ENCODE measurements around the gene RAB19. TPM values are rescaled to one million over a fixed set of nuclear protein-coding genes. Genes with fewer than 3 reads are reported as not detected.

Gene RAB19
- total and polyA plus RNA-seq, 9 donors: 0.26 to 3.1 (median 1.2) TPM; not detected in 5

DNA sequence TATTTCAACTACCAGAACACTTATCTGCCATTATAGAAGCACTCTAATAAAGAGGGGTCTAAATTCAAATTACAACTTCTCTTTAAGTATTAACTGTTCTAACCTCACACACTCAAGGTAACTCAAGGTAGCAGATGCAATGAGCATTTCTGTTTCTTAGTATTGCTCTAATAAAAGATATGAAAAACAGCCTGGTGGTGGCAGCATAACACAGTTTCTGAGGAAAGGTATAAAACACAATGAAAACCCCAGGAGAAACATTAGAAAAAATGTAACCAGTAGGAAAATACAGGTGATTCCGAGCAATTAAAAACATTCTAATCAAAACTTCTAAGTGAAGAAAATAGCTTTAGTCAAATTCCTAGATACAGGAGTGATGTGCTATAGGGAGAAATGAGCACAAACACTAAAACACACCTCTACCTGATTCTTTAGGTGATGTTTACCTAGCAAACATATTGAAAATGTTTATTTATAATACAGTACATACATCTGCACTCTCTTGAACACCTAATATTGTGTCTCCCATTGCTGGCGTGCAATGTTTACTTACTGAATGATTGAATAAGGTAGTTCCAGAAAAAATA, 72.0 kb downstream of the RAB19 start:
- Histone ChIP-seq H3K36me3 (no peaks in the 10 kb centered on the region), H3K27me3 (no peaks in the 10 kb centered on the region), H3K4me3 (no peak overlapping the region), H3K9me3 (no peaks in the 10 kb centered on the region), H3K4me1 (ENCODE audit: insufficient read depth) (peaks cover 2% of the 10 kb centered on the region), H3K27ac (no peak overlapping the region)
- intact Hi-C loops (cut with DNase I): loop anchor here in 2 of 4 donors (10.0 kb wide), 2 partner anchors 179 to 301 kb away; partner anchors contain the start of gene KDM7A (in 1 of the 2)
- TF ChIP-seq, protein P1, sequence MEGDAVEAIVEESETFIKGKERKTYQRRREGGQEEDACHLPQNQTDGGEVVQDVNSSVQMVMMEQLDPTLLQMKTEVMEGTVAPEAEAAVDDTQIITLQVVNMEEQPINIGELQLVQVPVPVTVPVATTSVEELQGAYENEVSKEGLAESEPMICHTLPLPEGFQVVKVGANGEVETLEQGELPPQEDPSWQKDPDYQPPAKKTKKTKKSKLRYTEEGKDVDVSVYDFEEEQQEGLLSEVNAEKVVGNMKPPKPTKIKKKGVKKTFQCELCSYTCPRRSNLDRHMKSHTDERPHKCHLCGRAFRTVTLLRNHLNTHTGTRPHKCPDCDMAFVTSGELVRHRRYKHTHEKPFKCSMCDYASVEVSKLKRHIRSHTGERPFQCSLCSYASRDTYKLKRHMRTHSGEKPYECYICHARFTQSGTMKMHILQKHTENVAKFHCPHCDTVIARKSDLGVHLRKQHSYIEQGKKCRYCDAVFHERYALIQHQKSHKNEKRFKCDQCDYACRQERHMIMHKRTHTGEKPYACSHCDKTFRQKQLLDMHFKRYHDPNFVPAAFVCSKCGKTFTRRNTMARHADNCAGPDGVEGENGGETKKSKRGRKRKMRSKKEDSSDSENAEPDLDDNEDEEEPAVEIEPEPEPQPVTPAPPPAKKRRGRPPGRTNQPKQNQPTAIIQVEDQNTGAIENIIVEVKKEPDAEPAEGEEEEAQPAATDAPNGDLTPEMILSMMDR (IDR thresholded peaks at IDR 0.05): peak in 1 of 3 donors; percentile 31
- no peak for TF ChIP-seq EP300 (IDR thresholded peaks at IDR 0.05)
- 42 to 48% (median 45%) methylated on average over 2 of the region's 2 CpGs for WGBS, 3 donors
- peak in 1 of 5 donors; percentile 38 for DNase-seq

DNA sequence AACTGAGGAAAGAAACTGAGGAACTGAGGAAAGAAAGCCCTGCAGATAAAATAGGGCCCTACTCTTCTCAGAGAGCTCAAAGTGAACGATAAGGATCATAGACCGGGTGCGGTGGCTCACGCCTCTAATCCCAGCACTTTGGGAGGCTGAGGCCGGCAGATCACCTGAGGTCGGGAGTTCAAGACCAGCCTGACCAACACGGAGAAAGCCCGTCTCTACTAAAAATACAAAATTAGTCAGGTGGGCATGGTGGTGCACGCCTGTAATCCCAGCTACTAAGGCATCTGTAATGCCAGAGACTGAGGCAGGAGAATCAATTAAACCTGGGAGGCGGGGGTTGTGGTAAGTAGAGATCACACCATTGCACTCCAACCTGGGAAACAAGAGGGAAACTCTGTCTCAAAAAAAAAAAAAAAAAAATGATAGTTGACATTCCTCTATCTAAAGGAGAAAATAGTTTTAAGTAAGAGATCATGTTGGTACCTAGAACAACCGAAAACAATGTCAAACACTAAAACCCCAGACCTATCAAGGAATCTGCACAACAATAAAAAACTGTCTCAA, 72.9 kb downstream of the RAB19 start:
- no peaks in the 10 kb centered on the region for H3K36me3 ChIP-seq
- intact Hi-C loops (cut with DNase I): loop anchor here in 2 of 4 donors (10.0 kb wide), 2 partner anchors 178 to 302 kb away; partner anchors contain the start of gene KDM7A (in 1 of the 2)
- H3K27ac ChIP-seq: no peak overlapping the region
- DNase-seq: no peak
- peaks cover 2% of the 10 kb centered on the region for H3K4me1 ChIP-seq (ENCODE audit: insufficient read depth)
- TF ChIP-seq, protein P1 (IDR thresholded peaks at IDR 0.05): no peak
- TF ChIP-seq POLR2A (IDR thresholded peaks at IDR 0.05): no peak
- no peak for TF ChIP-seq EP300 (IDR thresholded peaks at IDR 0.05)
- no peaks in the 10 kb centered on the region for H3K9me3 ChIP-seq
- 66 to 79% (median 72%) methylated on average over 11 of the region's 11 CpGs for WGBS, 3 donors
- peak overlapping the region; percentile 96 for H3K4me3 ChIP-seq
- H3K27me3 ChIP-seq: no peaks in the 10 kb centered on the region

Small RNA genes within 50 kb of the gene (small RNA-seq; reads per million reads assigned to genes)
- not detected for gene RNA5SP247
- 51.1 reads per million, percentile 89 among the genes with 10 or more reads in this experiment for gene RNA5SP248

Other genes with a start within 250 kb of the RAB19 start
- 10 to 100 TPM in 1 of 7 donors, 1 to 10 TPM in 6; 4.8 to 13.2 (median 6.9) TPM for gene KDM7A, start 227.1 kb upstream of the RAB19 start, total RNA-seq
- 1 to 10 TPM; 3.8 to 6.8 TPM for gene KDM7A, start 227.1 kb upstream of the RAB19 start, polyA plus RNA-seq
- gene SLC37A3, start 5.5 kb upstream of the RAB19 start, total RNA-seq: 10 to 100 TPM; 30.6 to 74.6 (median 41.5) TPM
- gene SLC37A3, start 5.5 kb upstream of the RAB19 start, polyA plus RNA-seq: 10 to 100 TPM; 30.9 to 38.2 TPM
- gene MKRN1, start 75.4 kb downstream of the RAB19 start, total RNA-seq: 10 to 100 TPM; 42.0 to 91.0 (median 73.6) TPM
- gene MKRN1, start 75.4 kb downstream of the RAB19 start, polyA plus RNA-seq: 100 to 1,000 TPM in 1 of 2 donors, 10 to 100 TPM in 1; 60.3 to 124 TPM
- 10 to 100 TPM in 6 of 7 donors, 1 to 10 TPM in 1; 9.8 to 61.8 (median 36.1) TPM for gene DENND2A, start 236.8 kb downstream of the RAB19 start, total RNA-seq
- gene DENND2A, start 236.8 kb downstream of the RAB19 start, polyA plus RNA-seq: 10 to 100 TPM; 20.5 to 55.1 TPM